NCI-H2196 (cell line): ENCODE results near the gene PTGS2.
"Not testable (repeated sequence)": the region's sequence is repeated elsewhere in the genome, so short reads cannot be mapped to it uniquely, and the experiment has no call there.

Experiments used
- DNase-seq: peaks from one replicate; lab custom pipeline; 2025; ENCODE audit not compliant: unreplicated experiment; lab: John Stamatoyannopoulos, UW

PTGS2 gene

DNA sequence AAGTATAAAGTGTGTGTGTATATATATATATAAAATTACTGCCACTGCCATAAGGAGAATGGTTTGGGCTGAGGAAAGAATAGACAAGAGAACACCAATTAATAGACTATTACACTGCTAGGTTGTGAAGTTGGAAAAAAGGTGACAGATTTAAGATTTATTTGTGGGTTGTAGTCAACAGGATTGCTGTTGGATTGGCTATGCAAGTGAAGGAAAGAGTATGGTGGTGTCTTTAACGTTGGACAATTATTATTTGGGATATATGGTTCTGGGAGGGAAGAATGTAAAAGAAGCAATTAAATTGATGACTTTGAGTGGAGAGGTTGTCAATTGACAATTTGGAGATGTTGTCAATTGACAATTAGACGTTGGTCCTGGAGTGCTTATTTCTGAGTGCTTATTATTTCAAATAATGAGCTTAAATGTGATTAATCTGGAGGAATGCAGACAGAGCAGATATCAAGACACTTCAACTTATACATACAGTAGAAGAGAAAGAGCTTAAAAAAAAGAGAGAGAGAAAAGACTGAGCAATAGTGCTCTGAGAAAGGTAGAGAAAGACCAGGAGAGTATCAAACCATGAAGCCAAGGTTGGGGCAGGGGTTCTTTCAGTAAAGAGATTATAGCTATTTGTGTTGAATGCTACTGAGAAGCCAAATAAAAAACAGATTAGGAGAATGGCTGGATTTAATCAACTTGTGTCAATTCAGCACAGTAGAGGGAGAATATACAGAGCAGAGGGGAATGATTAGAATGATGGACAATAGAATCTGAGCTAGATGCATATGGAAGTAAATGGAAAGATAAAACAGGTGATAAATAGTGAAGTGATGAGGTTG is 9.7 kb downstream of the PTGS2 start:
- no peak for DNase-seq

DNA sequence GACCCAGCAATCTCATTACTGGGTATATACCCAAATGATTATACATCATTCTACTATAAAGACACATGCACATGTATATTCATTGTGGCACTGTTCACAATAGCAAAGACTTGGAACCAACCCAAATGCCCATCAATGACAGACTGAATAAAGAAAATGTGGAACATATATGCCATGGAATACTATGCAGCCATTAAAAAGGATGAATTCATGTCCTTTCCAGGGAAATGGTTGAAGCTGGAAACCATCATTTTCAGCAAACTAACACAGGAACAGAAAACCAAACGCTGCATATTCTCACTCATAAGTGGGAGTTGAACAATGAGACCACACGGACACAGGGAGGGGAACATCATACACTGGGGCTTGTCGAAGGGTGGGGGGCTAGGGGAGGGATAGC is 10.4 kb downstream of the PTGS2 start:
- not testable (repeated sequence) for DNase-seq

DNA sequence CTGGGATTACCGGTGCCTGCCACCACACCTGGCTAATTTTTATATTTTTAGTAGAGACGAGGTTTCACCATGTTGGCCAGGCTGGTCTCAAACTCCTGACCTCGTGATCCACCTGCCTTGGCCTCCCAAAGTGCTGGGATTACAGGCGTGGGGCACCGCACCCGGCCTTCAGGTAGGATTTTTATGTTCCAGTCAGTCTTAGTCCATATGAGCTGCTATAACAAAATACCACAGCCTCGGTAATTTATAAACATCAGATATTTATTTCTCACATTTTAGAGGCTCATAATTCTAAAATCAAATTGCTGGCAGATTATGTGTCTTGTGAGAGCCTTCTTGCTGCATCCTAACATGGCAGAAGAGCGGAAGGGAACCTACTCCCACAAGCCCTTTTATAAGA is 16.0 kb downstream of the PTGS2 start:
- DNase-seq: not testable (repeated sequence)

DNA sequence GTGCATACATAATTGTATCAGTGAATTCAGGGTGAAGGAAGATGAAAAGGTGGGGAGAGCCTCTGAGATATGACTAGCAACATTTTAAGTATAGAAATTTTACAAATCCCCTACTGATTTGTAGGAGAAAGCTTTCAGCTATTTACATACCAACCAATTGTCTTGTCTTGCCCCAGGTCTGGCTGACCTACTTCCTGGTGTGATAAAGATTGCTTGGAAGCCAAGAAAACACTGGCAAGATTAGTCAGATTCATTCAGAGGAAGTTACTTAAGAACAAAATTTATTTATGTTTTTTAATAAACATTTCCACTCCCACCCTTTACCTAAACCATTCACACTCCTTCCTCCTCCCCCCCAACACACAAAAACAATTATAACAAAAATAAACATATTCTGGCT is 17.5 kb downstream of the PTGS2 start:
- no peak for DNase-seq

DNA sequence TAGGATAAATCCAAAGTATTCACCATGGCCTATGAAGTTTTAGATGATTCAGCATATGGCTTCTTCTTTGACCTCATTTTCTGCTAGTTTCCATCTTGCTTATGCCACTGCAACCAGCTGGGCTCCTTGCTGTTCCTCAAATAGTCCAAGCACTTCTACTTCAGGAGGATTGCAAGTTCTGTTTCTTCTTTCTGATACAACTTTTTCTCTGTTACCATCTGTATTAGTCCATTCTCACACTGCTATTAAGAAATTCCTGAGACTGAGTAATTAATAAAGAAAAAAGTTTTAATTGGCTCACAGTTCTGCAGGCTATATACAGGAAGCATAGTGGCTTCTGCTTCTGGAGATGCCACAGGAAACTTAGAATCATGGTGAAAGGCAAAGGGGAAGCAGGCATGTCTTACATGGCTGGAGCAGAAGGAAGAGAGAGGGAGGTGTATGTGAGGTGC is 20.3 kb downstream of the PTGS2 start:
- no peak for DNase-seq

DNA sequence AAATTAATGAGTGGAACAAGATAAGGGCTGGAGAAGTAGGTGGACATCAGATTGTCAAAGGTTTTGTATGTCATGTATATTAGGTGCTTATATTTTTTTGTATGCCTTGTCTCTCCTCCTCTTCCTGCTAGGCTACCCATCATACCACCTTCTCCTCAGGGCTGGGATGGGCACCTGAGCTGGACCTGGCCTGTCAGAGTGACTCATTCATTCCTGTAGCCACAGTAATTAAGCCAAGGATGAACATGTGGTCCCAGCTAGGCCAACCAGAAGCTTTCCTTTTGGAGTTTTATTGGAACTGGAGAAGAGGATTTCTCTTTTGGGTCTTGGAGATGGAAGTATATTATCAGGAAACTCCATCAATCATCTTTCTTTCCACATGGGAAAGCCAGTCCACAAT is 21.2 kb downstream of the PTGS2 start:
- DNase-seq: no peak

DNA sequence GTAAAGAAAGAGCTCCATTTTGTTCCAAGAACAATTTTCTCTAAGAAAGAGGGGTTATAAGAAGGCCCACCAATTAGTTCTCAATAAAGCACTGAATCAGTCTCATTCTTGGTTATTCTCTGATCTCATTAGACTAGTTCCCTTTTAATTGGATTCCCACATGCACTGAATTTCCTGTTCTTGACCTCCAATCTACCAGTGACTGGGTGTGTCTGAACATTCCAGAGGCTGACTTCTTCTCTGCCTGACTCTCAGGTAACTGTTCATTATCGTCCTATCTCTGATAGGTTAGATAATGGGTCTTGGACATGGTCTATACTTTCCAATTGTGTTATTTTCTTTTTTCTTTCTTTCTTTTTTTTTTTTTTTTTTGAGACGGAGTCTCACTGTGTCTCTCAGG is 22.7 kb downstream of the PTGS2 start:
- DNase-seq: no peak

DNA sequence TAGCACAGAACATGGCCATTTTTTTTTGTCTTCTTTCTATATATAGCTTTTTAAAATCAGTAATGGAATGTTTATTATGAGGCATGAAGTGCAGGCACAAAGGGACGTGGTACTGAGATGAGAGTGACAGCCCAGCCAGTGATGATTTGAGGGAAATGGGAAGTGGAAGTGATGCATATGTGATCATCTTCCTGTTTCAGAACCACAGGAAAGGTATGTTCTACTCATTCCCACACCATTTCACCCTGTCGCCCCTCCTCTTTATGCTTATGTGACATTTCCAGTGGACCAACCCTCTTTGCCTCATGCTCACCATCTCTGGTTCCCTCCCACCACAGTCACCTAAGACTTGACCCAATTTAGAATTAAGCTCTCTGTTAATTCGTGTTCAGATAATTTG is 24.3 kb downstream of the PTGS2 start:
- DNase-seq: no peak

DNA sequence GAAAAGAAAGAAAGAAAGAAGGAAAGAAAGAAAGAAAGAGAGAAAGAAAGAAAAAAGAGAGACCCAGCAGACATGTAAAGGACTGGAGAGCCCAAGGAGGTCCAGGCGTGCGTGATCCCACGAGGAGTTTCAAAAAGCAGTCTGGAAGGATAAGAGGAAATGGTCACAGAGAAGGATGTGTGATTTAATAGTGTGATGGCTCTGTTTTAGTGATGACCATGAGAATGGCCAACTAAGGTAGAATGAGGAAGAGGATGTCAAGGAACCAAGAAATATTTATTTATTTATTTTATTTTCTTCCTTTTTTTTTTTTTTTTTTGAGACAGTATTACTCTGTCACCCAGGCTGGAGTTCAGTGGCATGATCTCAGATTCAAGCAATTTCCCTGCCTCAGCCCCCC is 25.5 kb downstream of the PTGS2 start:
- DNase-seq: no peak

DNA sequence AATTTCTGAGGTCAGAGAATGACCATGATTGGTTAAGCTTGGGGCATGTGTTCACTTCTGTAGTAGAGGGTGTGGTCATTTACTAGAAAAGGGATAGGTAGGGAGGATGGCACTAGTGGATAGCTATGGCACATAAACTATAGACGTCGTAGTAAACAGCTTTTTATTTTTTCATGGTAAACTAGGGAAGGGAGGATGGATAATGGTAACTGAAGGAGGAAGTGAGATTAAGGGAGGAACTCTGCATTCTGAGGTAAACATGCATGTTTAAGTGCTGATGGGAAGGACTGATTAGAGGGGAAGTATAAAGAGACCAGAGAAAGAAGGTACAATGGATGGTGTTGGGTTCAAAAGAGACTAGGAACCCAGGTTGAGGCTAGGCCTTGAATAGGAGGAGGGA is 26.9 kb downstream of the PTGS2 start:
- DNase-seq: no peak

DNA sequence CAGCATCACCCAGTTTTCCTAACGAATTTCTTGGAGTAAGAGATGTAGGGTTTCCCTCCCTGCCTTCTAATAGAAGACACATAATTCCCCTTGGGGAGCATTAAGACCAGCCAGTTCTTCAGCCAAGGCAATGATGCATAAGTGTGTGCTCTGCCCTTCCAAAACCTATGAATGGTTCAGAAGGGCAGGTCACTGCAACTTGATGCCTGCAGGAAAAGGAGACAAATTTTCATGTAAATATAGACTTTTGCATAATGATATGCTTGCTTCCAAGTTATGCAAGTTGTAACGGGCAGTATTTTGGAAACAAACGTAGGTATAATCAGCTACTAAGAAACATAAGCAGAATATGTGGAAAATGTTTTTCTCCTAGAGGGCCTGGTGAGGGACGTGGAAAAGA is 31.6 kb downstream of the PTGS2 start:
- DNase-seq: no peak

DNA sequence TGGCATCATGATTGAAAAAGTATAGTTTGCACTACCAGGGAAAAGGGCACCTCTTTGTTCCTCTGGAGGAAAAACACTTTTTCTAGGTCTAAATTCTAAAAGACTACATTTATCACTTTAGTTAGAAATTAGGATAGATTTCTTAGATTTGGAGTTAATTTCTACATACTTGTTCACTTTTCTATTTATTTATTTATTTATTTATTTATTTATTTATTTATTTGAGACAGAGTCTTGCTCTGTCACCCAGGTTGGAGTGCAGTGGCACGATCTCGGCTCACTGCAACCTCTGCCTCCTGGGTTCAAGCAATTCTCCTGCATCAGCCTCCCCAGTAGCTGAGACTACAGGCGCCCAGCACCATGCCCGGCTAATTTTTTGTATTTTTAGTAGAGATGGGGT is 32.2 kb downstream of the PTGS2 start:
- not testable (repeated sequence) for DNase-seq

DNA sequence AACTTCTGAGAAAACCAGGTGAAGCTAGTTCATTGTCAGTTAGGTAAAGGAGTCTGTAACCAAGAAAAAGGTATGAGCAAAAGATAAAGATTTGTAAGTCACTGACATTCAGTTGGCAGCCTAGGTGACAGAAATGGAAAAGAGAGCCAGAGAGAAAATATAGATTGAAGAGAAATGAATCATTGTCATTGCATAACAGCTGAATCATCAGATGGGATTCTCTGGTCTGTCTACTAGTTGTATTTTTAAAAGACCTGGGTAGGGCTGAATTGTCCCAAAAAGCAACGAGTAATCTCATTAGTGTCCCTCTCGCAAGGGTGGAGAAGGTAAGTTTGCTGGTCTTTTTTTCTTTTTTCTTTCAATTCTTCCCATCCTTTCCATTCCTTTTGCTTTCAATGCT is 36.6 kb downstream of the PTGS2 start:
- no peak for DNase-seq

DNA sequence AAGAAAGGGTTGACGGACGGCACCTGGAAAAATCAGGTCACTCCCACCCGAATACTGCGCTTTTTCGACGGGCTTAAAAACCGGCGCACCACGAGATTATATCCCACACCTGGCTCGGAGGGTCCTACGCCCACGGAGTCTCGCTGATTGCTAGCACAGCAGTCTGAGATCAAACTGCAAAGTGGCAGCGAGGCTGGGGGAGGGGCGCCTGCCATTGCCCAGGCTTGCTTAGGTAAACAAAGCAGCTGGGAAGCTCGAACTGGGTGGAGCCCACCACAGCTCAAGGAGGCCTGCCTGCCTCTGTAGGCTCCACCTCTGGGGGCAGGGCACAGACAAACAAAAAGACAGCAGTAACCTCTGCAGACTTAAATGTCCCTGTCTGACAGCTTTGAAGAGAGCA is 42.7 kb downstream of the PTGS2 start:
- DNase-seq: not testable (repeated sequence)

DNA sequence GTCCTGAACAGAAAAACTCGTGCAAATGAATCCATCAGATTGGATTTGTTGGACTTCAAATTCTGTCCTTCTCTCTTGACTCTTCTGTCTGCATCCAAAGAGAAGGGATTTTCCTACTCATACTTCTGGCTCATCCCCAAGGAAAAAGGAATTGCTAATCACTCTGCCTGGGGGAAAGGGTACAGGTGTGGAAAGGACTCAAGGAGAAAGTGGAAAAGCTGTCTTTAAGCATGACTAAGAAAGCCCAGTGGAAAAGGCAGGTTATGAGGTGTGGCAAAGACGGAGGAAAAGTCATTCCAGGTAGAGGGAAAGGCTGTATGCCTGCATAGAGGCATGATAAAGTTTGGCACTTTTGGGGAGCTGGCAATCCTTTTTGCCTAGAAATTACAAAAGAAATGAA is 43.4 kb downstream of the PTGS2 start:
- no peak for DNase-seq

DNA sequence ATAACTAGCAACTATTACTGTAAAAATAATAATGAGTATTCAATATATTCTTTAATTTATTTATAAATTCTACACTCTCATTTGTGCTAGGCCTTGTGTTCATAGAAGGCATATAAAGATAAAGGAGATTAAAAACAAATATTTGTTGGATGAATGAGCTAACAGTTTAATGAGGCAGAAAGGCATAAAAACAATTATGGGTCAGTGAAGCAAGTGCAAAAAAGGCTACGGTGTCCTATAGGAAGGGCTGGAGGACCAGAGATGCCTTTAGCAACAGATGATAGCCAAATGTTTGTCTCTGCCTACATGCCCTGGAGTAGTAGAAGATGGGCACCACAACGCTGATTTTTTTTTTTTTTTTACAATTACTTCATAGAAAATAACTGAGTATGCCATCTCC is 45.7 kb downstream of the PTGS2 start:
- no peak for DNase-seq

DNA sequence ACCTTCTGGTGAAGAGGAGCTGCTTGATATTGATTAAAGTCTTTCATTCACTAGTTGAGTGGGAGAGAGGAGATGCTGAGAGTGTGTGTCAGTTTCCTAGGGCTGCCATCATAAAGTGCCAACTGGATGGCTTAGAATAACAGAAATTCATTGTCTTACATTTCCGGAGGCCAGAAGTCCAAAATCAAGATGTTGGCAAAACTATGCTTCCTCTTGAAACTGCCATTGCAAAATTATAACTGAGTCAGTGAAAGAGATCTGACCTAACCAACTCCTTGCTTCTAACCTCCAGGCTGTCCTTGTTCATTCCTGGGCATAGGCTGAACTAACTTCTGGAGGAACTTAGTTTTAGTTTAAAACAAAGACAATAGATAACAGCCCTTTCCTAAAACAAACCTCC is 47.1 kb downstream of the PTGS2 start:
- no peak for DNase-seq

DNA sequence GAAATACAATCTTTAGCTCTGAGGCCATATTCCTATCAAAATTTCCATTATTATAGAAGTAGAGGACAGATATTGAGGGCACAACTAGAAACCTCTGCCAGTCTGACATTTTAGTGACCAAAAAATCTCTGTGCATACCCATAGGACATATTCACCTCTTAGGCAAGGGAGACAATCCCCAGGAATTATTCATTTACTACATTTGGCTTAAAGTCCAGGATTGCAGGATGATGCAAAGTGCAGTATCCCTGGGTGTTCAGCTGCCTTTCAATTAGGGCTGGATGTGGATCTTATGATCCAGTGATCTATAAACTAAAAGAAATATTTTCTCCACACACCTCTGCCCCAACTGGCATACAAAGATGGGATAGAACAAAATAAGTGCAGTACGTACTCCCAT is 50.9 kb downstream of the PTGS2 start:
- no peak for DNase-seq

DNA sequence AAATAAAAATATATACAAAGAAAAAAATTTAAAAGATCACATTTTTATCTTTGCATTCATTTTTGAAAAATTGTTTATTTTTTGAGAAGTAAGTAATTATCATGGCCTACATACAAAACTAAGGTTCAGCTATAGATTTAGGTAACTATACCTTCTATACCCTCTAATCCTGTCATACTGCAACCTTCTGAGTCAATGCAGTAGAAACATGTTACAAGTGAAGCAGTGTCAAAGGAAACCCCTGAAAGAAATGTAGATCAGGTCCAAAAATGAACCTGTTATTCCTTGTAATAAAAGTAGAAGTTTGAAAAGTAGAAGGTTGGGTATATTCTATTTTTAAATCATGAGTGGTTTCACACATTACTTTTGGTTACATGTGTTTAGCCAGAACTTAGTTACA is 51.3 kb downstream of the PTGS2 start:
- no peak for DNase-seq

DNA sequence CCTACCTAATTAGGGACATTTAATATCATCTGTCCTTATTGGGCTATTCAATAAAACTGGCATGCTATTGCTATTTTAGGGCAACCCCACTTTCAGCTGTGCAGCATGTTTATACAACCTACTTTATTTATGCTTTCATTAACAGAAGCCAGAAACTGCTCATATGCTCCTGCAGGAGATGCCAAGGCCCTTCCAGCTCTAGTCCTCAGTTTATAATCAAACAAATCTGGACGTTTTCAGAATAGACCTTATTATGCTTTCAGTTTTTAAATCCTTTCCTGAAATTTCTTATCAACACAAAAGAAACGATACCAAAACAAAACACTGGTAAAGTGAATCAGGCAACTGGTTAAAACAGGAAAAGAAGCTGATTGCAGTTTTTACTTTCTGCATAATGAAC is 53.2 kb downstream of the PTGS2 start:
- no peak for DNase-seq

DNA sequence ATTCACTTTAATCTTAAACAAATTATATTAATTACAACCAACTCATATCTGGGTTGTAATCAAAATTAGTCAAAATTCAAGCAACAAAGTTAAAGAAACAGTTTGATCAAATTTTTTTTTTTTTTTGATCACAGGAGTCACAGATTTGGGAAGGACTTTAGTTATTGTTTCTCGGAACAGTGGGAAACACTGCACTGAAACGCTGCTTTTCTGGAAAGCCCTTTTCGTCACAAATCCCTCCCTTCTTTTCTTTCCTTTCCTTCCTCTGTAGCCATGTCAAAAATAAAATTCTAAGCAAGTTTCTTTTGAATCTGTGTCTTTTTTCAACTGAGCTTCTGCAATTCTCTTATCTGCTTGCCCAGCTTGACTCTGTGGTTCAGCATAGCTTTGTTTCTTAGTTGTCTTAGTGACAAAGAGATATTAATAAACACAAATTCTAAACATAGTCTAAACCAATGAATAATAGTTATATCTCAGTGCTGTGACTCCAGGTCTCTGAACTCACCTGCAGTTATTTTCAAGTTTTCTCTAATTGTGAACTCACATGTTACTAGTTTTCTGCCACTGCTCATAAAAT is 53.8 kb downstream of the PTGS2 start:
- DNase-seq: no peak

DNA sequence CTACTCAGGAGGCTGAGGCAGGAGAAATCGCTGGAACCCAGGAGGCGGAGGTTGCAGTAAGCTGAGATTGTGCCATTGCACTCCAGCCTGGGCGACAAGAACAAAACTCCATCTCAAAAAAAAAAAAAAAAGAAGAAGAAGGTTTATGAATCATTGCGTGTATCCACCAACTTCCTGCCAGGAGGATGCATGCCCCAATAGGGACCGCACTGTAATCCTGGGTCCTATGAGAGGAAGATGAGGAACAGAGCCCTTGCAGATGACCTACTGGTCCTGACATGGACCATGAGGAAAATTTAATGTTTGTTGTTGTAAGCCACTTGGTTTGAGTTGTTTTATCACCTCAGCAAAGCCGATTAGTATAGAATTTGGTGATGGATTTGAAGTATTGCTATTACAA is 56.7 kb downstream of the PTGS2 start:
- DNase-seq: no peak
